GM19397 (cell line): ENCODE measurements around the gene UNG.
"Not testable (repeated sequence)": the region's sequence is repeated elsewhere in the genome, so short reads cannot be mapped to it uniquely, and the experiment has no call there.

Experiments used
- ATAC-seq: cut with Tn5 transposase; IDR thresholded peaks from one replicate; pipeline ENCODE4 v1.9.1; 2021; ENCODE audit warnings: mild to moderate bottlenecking, moderate library complexity; ENCODE audit not compliant: unreplicated experiment

Gene UNG

GRCh38 chr12:109120095-109120494 lies 22.7 kb downstream of the UNG start:
- no peak for ATAC-seq

- no peak for ATAC-seq
Observed at GRCh38 chr12:109120557-109120956, 23.2 kb downstream of the UNG start.

DNA sequence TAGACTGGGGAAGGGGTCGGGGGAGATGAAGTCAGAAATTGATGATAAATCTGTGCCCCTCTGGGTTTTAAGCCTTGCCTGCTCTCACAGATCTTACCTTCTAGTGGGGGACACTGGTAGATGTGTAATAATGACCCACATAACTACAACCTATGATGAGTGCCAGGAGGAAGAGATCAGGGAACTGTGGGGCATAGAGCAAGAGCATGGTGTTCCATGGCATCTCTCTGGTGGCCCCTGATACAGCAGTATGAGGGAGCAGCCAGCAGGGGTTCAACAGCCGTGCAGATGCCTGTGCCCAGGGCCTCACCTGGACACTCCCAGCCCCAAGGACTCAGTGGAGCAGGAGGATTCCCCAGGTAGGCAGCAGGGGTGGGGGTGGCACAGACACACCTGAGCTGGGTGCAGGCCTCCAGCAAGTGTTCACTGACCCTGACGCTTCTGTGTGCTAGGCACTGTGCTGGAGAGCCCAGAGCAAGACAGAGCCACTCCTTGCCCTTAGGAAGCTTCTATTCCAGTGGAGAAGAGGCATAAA lies 24.0 kb downstream of the UNG start:
- no peak for ATAC-seq

GRCh38 chr12:109124878-109125648 lies 27.7 kb downstream of the UNG start:
- no peak for ATAC-seq

- ATAC-seq: no peak
Observed at GRCh38 chr12:109125791-109126190, 28.4 kb downstream of the UNG start.

DNA sequence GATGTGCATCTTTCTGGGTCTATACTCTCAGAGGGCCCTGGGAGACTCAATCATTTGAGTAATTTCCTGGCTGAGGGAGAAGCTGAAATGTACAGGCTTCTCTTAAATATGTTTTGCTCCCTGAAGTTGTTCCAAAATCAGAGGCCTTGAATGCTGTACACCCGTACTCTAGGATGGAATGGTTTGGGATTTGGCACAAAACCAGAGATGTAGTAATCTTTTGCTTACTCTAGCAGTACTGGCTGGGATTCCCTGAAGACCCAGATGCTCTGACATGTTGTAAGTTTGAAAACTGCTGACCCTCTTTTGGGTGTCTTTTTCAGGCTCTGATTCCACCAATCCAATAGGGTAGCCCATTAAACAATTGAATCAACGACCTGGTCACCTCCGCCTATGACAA lies 29.4 kb downstream of the UNG start:
- ATAC-seq: no peak

DNA sequence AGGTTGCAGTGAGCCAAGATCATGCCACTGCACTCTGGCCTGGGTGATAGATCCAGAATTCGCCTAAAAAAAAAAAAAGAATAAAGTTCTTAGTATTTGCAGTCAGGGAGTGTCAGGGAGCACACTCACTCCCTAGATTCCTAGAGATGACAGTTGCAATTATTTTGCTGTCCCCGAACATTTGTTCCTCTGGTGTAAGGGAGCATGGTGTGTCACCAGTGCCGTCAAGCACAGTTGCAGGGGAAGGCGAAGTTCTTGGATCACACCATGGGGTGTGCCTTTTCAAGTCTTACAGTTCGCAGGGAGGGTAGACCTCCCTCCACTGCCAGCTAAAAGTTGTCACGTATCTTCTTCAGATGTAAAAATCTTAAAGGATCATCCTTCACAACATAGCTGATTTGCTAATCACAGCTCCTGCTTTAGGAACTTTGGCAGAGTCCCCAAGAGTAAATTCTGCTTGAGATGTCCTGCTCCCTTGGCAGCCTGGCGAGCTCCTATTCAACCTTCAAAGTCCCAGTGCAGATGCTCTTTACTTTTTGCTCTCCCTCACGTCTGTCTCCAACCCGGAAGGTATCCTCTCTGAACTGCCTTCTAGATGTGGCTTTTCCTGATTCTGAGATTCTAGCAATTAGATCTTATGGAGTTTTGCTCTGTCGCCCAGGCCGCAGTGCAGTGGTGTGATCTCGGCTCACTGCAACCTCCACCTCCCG lies 30.3 kb downstream of the UNG start:
- ATAC-seq: no peak

GRCh38 chr12:109130297-109131153 lies 33.1 kb downstream of the UNG start:
- ATAC-seq: no peak

GRCh38 chr12:109131154-109132050 lies 34.0 kb downstream of the UNG start:
- ATAC-seq: no peak

DNA sequence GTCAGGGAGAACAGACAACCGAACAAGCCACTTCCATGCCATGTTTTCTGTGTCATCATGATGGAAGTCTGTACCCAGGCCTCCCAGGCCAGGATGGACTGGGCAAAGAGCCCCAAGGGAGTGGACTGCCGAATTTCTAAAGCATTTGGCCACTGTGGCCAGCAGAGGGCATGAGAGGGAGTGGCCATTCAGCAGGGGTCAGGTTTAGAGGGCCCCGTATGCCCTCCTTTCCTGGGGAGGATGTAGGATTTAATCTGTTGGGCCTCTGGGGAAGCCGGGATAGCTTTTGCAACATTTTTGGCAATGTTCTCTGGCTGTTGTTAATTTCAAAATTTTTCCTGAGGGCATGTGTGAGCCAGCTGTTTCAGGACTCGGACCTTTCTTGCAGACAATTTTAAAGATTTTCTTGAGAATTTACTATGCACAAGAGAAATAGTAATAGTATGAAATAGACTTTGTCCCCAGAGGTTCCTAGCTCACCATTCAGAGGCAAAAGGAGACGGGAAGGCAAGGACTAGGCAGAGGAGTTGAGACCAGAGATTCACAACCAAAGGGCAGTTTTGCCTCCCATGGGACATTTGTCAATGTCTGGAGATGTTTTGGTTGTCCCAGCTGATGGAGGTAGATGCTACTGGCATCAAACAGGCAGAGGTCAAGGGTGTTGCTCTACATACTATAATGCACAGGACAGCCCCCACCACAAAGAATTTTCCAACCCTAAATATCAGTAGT lies 37.0 kb downstream of the UNG start:
- ATAC-seq: no peak

DNA sequence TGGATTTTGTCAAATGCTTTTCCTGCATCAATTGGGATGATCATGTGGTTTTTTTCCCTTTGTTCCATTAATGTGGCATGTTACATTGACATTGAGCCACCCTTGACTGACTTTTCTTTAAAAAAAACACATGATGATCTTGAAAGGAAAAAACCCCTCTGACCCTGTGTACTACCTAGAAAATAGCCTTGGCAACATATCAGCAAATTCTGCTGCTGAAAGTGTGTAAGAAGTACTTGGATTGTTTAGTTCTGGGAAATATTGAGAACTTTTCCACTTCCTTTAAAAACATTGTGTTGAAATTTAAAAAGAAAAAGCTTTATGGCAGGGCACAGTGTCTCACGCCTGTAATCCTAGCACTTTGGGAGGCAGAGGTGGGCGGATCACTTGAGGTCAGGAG lies 39.7 kb downstream of the UNG start:
- ATAC-seq: no peak

- no peak for ATAC-seq
Observed at GRCh38 chr12:109139360-109139759, 42.0 kb downstream of the UNG start.

DNA sequence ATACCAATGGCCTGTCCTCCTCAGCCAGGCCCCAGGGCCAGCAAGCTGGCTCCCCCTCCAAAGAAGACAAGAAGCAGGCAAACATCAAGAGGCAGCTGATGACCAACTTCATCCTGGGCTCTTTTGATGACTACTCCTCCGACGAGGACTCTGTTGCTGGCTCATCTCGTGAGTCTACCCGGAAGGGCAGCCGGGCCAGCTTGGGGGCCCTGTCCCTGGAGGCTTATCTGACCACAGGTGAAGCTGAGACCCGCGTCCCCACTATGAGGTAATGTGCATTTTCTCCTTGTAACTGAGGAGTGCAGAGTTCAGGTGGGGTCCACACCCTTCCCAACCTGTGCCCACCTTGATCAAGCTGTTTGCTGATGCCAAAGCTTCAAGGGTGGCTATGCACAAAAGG lies 42.4 kb downstream of the UNG start:
- no peak for ATAC-seq

DNA sequence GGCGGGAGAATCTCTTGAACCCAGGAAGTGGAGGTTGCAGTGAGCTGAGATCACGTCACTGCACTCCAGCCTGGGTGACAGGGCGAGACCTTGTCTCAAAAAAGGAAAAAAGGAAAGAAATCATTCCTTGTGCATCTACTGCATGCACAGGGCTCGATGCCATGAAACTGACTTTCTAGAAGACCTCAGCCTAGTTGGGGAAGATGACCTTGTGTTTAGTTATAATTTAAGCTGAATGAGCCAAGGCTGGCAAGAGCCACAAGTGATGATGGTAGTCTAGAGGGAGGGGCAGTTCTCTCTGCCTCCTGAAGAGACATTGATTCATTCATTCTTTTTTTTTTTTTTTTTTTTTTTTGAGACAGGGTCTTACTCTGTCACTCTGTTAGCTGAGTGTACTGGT lies 43.2 kb downstream of the UNG start:
- ATAC-seq: no peak

DNA sequence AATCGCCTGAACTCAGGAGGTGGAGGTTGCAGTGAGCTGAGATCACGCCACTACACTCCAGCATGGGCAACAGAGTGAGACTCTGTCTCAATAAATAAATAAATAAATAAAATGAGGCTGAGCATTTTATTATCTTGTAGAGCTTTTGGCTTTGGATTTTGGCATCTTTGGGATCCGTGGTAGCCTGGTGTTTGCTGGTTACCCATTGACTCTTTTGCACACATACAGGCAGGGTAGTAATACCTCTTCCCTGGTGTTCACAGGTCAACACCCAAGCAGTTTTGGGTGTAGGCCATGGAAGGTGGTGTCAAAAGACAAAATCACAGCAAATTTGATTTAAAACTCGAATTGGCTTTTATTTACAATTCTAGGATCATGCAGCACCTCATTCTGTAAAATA lies 46.8 kb downstream of the UNG start:
- ATAC-seq: no peak

GRCh38 chr12:109147126-109147525 lies 49.7 kb downstream of the UNG start:
- ATAC-seq: not testable (repeated sequence)

DNA sequence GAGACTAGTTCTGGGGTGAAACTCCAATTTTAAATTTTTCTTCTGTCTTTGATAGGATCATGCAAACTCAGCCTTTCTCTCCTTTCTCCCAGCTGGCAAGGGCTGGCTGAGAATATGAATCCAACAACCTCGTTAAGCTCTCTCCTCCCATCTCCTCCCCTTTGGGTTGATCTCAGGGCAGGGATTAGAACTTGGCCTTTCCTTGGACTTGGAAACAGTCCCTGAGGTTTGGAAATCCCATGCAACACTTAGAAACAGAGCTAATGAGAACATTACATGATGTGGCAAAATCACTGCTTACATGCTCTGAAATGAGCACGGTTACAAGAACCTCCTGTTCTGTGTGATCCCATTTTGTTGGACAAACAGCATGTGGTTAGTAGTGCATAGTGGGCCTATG lies 50.6 kb downstream of the UNG start:
- no peak for ATAC-seq

DNA sequence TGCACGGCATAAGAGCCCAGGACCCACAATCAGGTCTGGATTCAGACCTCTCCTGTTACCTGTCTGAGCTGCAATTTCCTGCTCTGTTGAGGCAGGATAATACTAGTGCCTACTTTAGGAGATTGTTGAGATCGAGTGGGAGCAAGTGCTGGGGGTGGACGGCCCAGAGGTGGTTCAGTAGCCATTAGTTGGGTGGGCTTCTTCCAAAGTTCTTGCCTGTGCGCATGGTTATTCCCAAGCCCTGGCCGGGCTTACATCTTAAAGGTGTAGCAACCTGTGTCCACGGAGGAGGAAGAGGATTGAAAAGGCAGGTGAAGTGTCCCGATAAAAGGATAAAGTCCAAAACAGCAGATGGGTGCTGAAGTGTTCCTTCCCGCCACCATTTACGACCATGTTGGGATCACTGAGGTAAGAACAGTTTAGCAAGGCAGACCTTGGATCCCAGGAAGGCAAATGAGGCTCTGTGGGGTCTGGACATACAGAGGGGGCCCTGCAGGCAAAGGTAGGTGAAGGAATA lies 52.8 kb downstream of the UNG start:
- no peak for ATAC-seq

DNA sequence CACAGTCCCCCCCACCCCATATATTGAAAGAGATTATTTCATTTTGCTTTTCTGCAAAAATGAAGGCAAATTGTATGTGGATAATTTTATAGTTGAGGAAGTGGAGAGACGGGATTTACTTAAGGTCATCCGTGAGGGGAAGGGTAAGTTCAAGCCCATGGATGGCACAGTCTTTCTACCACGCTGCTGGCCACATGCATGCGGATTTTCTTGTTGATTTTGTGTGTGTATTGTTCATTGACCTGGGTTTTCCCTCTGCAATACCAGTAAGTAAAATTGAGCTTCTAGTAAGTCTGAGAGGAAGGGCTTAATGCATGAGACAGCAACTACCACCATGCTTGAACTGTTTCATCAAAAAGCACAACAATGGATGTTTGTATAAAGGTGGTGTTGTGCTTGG lies 54.1 kb downstream of the UNG start:
- no peak for ATAC-seq
